Stimulated activated CD4-positive, alpha-beta T cell treated with anti-CD3 and anti-CD28 coated beads, Interleukin-12 subunit alpha, Interleukin-12 subunit beta, amount 100 ng/mL, for 24 hours (primary cell): ENCODE results near the gene GIT2.
"Not testable (repeated sequence)": the region's sequence is repeated elsewhere in the genome, so short reads cannot be mapped to it uniquely, and the experiment has no call there.

Experiments
- DNase-seq, 2 experiments: peaks; one replicate each; pipeline ENCODE4 v3.0.0-alpha.2; 2020; ENCODE audit warnings: low read depth in 2 of 2

Gene GIT2

GRCh38 chr12:109921982-109922381 lies 74.2 kb downstream of the GIT2 start:
- no peak for DNase-seq

- no peak for DNase-seq
Observed at GRCh38 chr12:109920261-109920780, 75.8 kb downstream of the GIT2 start.

- DNase-seq: no peak
Observed at GRCh38 chr12:109919456-109919855, 76.7 kb downstream of the GIT2 start.

GRCh38 chr12:109916045-109916444 lies 80.1 kb downstream of the GIT2 start:
- no peak for DNase-seq

GRCh38 chr12:109915171-109916040 lies 80.8 kb downstream of the GIT2 start:
- no peak for DNase-seq

- DNase-seq: no peak
Observed at GRCh38 chr12:109914461-109914860, 81.7 kb downstream of the GIT2 start.

GRCh38 chr12:109912855-109913321 lies 83.3 kb downstream of the GIT2 start:
- DNase-seq: no peak

- DNase-seq: no peak
Observed at GRCh38 chr12:109910969-109911348, 85.2 kb downstream of the GIT2 start.

GRCh38 chr12:109910254-109910968 lies 85.8 kb downstream of the GIT2 start:
- DNase-seq: no peak

GRCh38 chr12:109905301-109905700 lies 90.9 kb downstream of the GIT2 start:
- no peak for DNase-seq

GRCh38 chr12:109902891-109903418 lies 93.2 kb downstream of the GIT2 start:
- no peak for DNase-seq

- DNase-seq: no peak
Observed at GRCh38 chr12:109900752-109901580, 95.2 kb downstream of the GIT2 start.

GRCh38 chr12:109899783-109900751 lies 96.1 kb downstream of the GIT2 start, which contains the start of gene TCHP:
Gene TCHP (plus strand): TSS chr12:109900274. CDS start chr12:109903027, 2,753 bp downstream.
- peak; percentile 55 to 57 for DNase-seq

GRCh38 chr12:109899345-109899744 lies 96.8 kb downstream of the GIT2 start:
- not testable (repeated sequence) for DNase-seq

- DNase-seq: no peak
Observed at GRCh38 chr12:109897029-109897428, 99.1 kb downstream of the GIT2 start.

GRCh38 chr12:109896188-109896587 lies 100.0 kb downstream of the GIT2 start:
- DNase-seq: no peak

GRCh38 chr12:109894939-109895338 lies 101.2 kb downstream of the GIT2 start:
- no peak for DNase-seq

- no peak for DNase-seq
Observed at GRCh38 chr12:109893261-109893995, 102.7 kb downstream of the GIT2 start.

GRCh38 chr12:109892748-109893147 lies 103.4 kb downstream of the GIT2 start:
- DNase-seq: no peak
